ENCODE measurements around the gene SMIM7.
"Not testable (repeated sequence)": the region's sequence is repeated elsewhere in the genome, so short reads cannot be mapped to it uniquely, and the experiment has no call there.

Gene SMIM7

DNA sequence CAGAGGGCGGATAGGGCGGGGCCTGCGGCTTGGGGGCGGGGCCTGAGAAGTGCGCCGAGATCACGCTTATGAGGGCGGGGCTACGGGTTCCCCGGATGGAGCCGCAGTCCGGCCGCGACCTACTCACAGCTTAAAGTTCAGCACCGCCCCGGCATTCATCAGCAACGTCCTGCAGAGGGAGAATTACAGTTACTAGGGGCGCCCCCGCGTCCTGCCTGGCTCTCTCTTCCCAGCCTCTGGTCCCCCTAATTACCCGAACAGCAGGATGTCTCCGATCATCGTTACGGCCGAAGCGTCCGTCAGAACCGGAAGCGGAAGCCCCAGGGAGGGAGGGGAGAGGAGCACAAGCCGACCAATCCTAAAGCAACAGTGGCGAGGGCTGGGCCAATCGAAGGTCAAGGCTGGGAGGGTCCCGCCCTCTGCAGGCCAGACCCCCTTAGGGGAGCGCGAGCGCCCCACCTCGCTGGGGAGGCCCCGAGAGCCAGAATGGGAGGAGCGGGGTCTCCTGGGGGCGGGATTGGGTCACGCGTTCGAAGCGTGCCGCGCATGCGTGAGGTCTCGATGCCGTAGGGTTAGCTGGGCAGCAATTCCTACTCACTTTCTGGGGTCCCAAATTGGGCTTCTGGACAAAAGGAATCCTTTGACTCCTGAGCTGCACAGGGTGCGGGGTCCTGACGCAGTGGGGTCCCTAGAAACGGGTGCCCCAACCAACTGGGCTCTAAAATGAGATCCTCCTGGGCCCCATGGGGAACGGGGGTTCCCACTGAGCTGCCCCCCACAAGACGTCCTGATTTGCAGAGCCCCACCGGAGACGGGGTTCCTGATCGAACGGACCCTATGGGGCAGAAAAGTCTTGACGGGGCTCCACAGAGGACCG lies at the start of gene SMIM7:
Gene SMIM7 (minus strand): TSS at position 313 of the 877 bp plus-strand sequence. CDS start 34 bp downstream, at position 279.
- DNase-seq, result peak; percentile 98

- DNase-seq, result no peak
Measured at GRCh38 chr19:16703677-16704076, 43.7 kb upstream of the SMIM7 start.

- no peak for DNase-seq
Measured at GRCh38 chr19:16702123-16702522, 42.2 kb upstream of the SMIM7 start.

DNA sequence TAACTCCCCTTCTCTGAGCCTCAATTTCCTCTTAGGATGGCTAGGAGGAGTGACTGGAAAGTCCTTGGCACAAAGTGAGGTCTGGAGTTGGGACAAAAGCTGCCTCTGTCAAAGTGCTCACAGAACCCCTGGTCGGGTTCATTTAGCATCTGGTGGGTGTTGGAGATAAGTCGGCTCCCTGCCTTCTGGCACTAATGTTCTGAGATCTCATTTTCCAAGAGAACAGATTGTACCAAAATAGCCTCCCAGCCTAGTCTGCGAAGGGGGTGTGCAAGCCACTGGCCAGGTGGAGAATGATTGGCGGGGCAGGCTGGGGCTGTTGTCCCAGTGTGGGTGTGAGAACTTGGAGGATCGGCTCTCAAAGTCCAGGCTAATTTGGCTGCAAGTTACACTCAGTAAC lies 39.0 kb upstream of the SMIM7 start:
- DNase-seq, result no peak

GRCh38 chr19:16688084-16688483 lies 28.1 kb upstream of the SMIM7 start:
- no peak for DNase-seq

DNA sequence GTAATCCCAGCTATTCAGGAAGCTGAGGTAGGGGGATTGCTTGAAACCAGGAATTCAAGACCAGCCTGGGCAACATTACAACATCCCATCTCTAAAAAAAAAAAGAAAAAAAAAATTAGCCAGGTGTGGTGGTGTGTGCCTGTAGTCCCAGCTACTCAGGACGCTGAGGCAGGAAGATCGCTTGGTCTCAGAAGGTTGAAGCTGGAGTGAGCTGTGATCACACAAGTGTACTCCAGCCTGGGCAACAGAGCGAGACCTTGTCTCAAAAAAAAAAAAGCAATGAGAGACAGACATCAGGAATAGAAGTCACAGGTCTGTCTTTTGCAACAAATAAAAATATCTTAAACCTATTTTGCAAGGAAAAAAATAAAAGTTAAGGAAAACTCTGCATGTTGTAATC lies 24.3 kb upstream of the SMIM7 start:
- no peak for DNase-seq

DNA sequence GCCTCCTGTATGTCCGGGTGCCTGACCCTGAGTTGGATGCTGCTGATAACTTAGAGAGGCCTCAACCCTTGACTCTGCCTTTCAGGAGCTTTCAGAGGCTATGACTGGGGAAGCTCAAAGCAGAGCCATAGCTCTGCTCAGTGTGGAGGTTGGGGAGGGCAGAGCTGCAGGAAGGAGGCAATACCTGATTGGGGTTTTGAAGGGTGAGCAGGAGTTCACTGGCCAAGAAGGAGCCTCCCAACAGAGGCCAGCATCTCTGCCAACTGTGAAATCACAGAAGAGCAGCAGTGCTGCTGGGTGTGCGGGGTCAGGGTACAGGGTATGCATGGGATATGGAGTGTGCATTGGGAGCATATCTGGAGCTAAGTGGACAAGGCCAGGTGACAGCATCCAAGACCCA lies 22.6 kb upstream of the SMIM7 start:
- no peak for DNase-seq

DNA sequence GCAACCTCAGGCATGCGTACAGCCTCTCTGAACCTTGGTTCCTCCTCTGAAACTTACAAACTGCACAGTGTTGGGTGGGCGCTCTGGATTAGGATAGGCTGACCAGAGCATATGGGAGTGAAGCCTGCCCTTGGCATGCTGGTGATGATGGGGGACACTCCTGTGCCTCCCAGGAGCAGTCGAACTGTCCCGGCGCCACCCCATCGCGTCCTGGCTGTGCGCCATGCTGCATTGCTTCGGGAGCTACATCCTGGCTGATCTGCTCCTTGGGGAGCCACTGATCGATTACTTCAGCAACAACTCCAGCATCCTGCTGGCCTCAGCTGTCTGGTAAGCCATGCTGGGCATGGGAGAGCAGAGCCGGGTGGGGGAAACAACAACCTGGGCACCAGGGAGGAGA lies 19.9 kb upstream of the SMIM7 start:
- DNase-seq, result no peak

GRCh38 chr19:16678498-16678897 lies 18.6 kb upstream of the SMIM7 start:
- no peak for DNase-seq

DNA sequence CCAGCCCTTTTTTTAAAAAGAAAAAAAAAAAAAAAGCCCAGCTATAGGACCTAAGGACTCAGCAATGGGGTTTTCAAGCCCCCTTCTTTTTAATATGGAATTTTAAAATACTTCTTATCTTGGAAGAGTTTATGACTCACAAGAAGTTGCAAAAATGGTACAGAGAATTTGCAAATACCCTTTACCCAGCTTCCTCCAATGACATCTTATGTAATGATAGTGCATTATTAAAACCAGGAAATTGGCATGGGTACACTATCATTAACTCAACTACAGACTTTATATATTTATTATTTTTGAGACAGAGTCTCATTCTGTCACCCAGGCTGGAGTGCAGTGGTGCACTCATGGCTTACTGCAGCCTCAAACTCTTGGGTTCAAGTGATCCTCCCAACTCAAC lies 17.1 kb upstream of the SMIM7 start:
- DNase-seq, result no peak

GRCh38 chr19:16676101-16676798 lies 16.3 kb upstream of the SMIM7 start:
- DNase-seq, result no peak

DNA sequence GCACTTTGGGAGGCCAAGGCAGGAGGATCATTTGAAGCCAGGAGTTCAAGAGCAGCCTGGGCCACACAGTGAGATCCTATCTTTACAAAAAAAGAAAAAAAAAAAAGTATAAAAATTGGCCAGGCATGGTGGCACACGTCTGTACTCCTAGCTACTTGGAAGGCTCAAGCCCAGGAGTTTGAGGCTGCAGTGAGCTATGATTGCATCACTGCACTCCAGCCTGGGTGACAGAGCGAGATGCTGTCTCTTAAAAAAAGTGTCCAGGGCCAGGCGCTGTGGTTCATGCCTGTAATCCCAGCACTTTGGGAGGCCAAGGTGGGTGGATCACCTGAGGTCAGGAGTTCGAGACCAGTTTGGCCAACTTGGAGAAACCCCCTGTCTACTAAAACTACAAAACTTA lies 13.9 kb upstream of the SMIM7 start:
- DNase-seq, result not testable (repeated sequence)

DNA sequence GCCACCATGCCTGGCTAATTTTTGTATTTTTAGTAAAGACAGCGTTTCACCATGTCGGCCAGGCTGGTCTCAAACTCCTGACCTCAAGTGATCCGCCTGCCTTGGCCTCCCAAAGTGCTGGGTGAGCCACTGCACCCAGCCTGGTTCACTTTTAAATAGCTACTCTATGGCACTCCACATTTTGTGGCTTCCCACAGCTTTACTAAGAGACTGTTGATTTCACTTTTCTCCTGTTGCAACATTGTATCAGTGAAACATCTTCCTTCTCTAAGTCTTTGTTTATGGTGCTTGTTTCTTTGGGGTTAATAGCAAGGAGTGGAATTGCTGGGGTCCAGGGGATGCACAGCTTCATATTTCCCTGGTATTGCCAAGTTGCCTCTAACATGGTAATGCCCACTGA lies 13.3 kb upstream of the SMIM7 start:
- DNase-seq, result no peak

GRCh38 chr19:16671652-16672274 lies 11.8 kb upstream of the SMIM7 start:
- DNase-seq, result no peak

DNA sequence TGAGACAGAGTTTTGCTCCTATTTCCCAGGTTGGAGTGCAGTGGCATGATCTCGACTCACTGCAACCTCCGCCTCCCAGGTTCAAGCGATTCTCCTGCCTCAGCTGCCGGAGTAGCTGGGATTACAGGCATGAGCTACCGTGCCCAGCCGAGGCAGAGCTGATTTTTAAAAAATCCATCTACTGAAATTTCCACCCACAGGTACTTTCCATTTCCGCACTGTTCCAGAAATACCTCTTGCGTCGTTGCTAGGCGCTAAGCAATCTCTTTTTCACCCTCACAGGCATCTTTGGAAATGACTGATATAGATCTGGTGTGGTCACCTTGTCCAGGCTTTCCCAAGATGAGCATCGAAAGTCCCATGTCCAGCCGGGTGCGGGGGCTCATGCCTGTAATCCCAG lies 10.3 kb upstream of the SMIM7 start:
- no peak for DNase-seq

DNA sequence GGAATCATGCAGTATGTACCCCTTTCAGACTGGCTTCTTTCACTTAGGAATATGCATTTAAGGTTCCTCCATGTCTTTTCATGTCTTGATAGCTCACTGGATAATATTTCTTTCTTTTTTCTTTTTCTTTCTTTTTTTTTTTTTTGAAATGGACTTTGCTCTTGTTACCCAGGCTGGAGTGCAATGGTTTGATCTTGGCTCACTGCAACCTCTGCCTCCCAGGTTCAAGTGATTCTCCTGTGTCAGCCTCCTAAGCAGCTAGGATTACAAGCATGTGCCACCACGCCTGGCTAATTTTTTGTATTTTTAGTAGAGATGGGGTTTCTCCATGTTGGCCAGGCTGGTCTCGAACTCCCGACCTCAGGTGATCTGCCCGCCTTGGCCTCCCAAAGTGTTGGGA lies 8.8 kb upstream of the SMIM7 start:
- not testable (repeated sequence) for DNase-seq

DNA sequence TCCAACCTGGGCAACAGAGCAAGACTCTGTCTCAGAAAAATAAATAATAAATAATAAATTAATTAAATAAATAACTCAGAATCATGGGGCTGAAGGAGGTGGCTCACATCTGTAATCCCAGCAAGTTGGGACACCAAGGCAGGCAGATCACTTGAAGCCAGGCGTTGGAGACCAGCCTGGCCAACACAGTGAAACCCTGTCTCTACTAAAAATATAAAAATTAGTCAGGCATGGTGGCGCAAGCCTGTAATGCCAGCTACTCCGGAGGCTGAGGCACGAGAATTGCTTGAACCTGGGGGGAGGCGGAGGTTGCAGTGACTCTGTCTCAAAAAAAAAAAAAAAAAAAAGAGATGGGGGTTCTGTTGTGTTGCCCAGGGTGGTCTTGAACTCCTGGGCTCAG lies 8.2 kb upstream of the SMIM7 start:
- DNase-seq, result no peak

DNA sequence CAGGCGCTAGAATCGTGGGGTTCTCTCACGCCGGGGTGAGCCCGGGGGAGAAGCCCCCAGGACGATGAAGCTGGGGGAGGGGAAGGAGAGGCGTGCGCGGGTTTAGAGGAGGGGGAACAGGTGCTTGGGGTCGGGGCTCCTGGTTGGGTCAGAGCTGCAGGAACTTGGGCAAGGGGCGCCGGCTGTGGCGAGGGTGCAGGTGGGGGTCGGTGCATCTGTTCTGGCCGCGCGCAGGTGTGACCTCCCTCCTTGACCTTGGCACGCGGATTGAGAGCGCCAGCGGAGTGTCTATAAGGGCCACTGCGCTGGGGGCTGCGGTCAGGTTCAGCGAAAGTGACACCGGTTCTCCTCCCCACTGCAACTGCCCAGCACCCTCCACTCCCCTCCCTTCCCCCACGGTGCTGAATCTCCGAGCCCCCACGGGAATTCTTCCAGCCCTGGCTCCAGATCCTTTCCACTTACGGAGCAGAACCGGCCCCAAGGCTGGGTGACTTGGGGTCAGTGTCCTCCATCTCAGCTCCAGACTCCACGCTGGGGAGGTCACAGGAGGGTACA lies 1.6 kb upstream of the SMIM7 start:
- DNase-seq, result peak; percentile 2

- DNase-seq, result peak; percentile 21
Measured at GRCh38 chr19:16660763-16661479, 977 bp upstream of the SMIM7 start, which contains the start of gene TMEM38A. Gene TMEM38A (plus strand): TSS chr19:16661139. CDS start chr19:16661218, 79 bp downstream.

DNA sequence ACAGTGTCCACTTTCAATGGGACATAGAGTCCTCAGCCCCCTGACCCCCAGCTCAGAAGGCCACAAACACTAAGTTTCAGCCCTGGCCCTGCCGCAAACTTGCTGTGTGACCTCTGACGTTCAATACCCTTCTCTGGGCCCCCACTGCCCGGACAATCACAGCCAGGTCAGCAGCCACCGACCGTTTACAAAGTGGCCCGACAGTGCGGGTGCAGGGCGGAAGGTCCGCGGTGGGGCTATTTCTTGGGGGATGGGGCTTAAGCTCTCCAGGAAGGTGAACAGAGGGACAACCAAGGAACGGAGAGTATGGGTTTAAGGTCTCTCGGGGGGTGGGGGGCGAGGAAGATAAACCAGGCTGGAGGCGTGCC lies 496 bp downstream of the SMIM7 start:
- DNase-seq, result no peak

GRCh38 chr19:16657384-16657783 lies 2.6 kb downstream of the SMIM7 start:
- no peak for DNase-seq

- no peak for DNase-seq
Measured at GRCh38 chr19:16655727-16656126, 4.2 kb downstream of the SMIM7 start.

DNA sequence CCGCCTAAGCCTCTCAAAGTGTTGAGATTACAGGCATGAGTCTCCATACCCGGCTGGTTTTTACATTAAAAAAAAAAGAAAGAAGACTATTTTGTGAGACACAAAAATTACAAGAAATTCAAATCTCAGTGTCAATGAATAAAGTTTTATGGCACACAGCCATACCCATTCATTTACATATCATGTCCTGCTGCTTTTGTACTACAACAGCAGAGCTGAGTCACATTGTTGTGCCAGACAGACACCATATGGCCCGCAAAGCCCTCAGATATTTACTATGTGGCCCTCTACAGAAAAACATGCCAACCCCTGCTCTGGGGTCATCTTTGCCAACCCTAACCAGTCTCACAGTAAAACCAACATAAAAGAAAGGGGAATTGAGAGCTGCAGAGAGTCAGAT lies 5.3 kb downstream of the SMIM7 start:
- DNase-seq, result no peak
